ENCODE data around the gene ALOXE3. TPM values are rescaled to one million over a fixed set of nuclear protein-coding genes. Genes with fewer than 3 reads are reported as not detected.
A peak's percentile ranks its signal among the peaks of the same experiment; 100 is the strongest.
"Not testable (repeated sequence)": the region's sequence is repeated elsewhere in the genome, so short reads cannot be mapped to it uniquely, and the experiment has no call there.

Gene ALOXE3
- total RNA-seq, 2 donors from 2014 or later = not detected

GRCh38 chr17:8079291-8080207 lies 38.8 kb downstream of the ALOXE3 start:
- peak; percentile 61 to 75 (median 70) for DNase-seq
- H3K9me3 ChIP-seq = no peaks in the 10 kb centered on the region
- H3K36me3 ChIP-seq (replicated peaks in 1 of 2; ENCODE audit: insufficient read depth in 1 of 2, low read depth in 2 of 2) = no peaks in the 10 kb centered on the region
- 0 to 1% methylated on average over 11 to 79 of the region's 87 CpGs for WGBS, 2 donors
- no peak overlapping the region for H3K27ac ChIP-seq
- ATAC-seq = peak; percentile 87
- intact Hi-C loops (cut with DNase I) = loop anchor here (10.0 kb wide), 1 partner anchor 225 kb away; no protein-coding TSS in a partner anchor
- H3K27me3 ChIP-seq = peaks cover 0 to 25% of the 10 kb centered on the region in 2 donors
- no peak overlapping the region for H3K4me3 ChIP-seq
- TF ChIP-seq POLR2A (IDR thresholded peaks at IDR 0.05) (no peak), CTCF (IDR thresholded peaks at IDR 0.05) (peak; percentile 67 to 90 (median 79))
- peaks cover 14% of the 10 kb centered on the region for H3K4me1 ChIP-seq

DNA sequence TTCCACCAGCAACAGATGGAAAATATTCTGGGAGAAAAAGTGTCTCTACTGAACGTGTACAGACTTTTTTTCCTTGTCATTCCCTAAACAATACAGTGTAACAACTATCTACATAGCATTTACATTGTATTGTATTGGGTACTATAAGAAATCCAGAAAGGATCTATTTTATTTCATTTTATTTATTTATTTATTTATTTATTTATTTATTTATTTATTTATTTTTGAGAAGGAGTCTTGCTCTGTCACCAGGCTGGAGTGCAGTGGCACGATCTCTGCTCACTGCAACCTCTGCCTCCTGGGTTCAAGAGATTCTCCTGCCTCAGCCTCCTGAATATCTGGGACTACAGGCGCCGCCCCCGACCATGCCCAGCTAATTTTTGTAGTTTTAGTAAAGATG lies 40.4 kb downstream of the ALOXE3 start:
- H3K9me3 ChIP-seq; H3K4me3 ChIP-seq; H3K36me3 ChIP-seq (replicated peaks in 1 of 2; ENCODE audit: insufficient read depth in 1 of 2, low read depth in 2 of 2); ATAC-seq; intact Hi-C loops (cut with DNase I); DNase-seq; H3K27ac ChIP-seq: not testable (repeated sequence)
- peaks cover 1 to 34% of the 10 kb centered on the region in 2 donors for H3K27me3 ChIP-seq
- H3K4me1 ChIP-seq = peaks cover 25% of the 10 kb centered on the region
- WGBS, 2 donors = 73 to 76% methylated on average over 4 to 5 of the region's 5 CpGs

- TF ChIP-seq POLR2A (IDR thresholded peaks at IDR 0.05) (no peak), CTCF (IDR thresholded peaks at IDR 0.05) (no peak)
- Histone ChIP-seq H3K27ac (no peak overlapping the region), H3K9me3 (no peaks in the 10 kb centered on the region), H3K4me3 (no peak overlapping the region), H3K4me1 (peaks cover 34% of the 10 kb centered on the region), H3K36me3 (replicated peaks in 1 of 2; ENCODE audit: insufficient read depth in 1 of 2, low read depth in 2 of 2) (no peaks in the 10 kb centered on the region), H3K27me3 (peaks cover 4 to 46% of the 10 kb centered on the region in 2 donors)
- intact Hi-C loops (cut with DNase I) = no loop called here
- ATAC-seq (no peak), DNase-seq (no peak)
- WGBS, 2 donors = 64 to 73% methylated on average over 12 to 13 of the region's 13 CpGs
Measured at GRCh38 chr17:8076502-8077266, 41.6 kb downstream of the ALOXE3 start.

GRCh38 chr17:8075574-8076342 lies 42.6 kb downstream of the ALOXE3 start:
- H3K27me3 ChIP-seq = peaks cover 4 to 50% of the 10 kb centered on the region in 2 donors
- ATAC-seq (no peak), DNase-seq (no peak)
- intact Hi-C loops (cut with DNase I) = no loop called here
- H3K4me3 ChIP-seq = no peak overlapping the region
- no peaks in the 10 kb centered on the region for H3K36me3 ChIP-seq (replicated peaks in 1 of 2; ENCODE audit: insufficient read depth in 1 of 2, low read depth in 2 of 2)
- WGBS, 2 donors = 60 to 78% methylated on average over 7 to 14 of the region's 14 CpGs
- no peak overlapping the region for H3K27ac ChIP-seq
- TF ChIP-seq POLR2A (IDR thresholded peaks at IDR 0.05) (no peak), CTCF (IDR thresholded peaks at IDR 0.05) (no peak)
- peaks cover 34% of the 10 kb centered on the region for H3K4me1 ChIP-seq
- H3K9me3 ChIP-seq = no peaks in the 10 kb centered on the region

Measured in body of pancreas (tissue), 4 donors.